GM18520 (cell line): Measurements from ENCODE around the gene CERK.

Experiments
- ATAC-seq: cut with Tn5 transposase; IDR thresholded peaks from one replicate; pipeline ENCODE4 v1.9.1; 2021; ENCODE audit not compliant: unreplicated experiment

The CERK gene

DNA sequence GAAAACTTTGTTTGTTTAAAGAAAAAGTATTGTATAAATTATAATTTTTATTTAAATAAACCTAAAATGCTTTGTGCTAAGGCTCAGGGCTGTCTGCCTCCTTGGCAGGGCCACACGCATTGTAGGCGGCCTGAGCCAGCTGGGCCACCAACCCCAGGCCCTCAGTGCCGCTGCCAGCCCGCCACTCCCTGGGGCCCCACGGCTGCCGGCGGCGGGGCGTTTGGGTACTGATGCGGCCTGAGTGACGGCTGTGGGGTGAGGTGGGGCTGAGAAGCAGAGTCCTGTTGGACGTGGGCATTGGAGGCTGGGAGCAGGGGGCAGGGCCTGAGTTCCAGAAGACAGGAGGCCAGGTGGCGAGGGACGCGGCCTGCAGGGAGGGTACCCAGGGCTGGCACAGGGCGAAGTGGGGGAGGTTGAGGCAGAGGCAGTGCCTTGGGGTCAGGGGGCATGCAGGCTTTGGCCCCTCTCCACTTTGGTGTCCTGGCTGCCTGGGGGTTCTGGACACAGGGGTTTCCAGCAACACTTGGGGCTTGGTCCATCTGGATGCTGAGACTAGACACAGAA is 58.3 kb downstream of the CERK start:
- ATAC-seq, result no peak

DNA sequence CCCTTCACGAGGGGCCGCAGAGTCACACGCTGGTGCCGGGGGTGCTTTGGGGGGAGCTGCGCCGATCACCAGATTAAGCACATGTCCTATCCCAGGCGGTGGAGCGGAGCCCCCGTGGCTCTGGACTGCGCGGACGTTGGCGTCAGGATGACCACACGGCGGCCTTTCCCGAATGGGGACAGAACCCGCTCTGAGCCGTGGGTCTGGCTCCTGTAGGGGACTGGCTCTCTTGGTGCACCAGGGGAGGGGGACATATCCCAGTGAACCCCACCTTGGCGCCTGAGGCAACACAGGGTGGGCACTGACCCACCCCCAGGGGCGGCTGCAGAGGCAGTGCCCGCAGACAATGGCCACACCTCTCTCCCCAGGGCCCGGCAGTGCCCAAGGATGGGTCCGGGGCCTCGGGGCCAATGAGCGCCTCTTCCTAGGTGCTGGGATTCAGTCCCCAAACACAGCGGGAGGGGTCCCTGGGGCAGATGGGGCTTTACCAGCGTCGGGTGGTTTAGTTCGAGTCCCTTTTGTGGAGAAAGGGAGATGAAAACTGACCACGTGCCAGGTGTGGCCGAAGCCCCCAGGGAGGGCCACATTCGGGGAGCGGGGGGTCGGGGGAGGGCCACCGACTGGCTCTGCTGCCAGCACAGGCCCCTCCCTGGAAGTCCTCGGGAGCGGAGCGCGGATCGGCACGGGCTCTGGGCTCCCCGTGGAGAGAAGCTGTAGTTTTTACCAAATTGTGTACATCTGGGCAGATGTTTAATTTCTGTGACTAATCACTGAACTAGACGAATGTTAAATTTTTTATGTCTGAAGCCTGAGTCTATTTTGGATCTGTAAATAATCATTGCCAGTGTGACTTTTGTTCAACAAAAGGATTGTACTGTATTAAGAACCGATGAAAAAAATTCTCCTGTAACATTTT is 59.0 kb downstream of the CERK start:
- no peak for ATAC-seq

DNA sequence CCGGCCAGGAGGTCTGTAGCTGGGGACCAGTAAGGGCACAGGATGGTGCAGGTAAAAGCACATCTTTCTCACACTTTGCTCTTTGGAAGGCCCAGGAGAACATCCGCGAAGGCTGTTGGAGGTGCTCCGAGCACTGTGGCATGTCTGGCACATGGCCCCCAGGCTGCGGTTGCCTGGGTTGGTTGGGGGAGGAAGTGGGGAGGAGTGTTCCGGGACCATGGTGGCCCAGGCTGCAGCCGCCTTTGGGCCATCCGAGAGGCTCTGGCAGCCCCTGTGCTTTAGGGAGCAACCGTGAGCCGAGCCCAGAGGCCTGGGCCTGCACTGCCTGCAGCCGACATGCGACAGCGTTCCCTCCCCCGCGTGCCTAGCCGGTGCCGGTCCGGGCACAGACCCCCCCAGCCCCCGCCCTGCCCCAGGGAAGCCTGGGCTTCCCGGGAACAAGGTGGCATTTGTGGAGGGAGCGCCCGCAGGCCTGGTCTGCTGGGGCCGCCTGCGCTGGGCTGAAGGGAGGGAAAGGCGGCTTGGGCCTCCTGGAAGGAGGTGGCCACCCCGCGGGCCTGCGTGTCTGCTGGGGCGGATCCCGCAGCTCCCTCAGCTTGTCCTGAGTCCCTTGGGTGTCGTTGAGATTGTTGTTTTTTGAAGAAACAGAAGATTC is 59.9 kb downstream of the CERK start:
- no peak for ATAC-seq

DNA sequence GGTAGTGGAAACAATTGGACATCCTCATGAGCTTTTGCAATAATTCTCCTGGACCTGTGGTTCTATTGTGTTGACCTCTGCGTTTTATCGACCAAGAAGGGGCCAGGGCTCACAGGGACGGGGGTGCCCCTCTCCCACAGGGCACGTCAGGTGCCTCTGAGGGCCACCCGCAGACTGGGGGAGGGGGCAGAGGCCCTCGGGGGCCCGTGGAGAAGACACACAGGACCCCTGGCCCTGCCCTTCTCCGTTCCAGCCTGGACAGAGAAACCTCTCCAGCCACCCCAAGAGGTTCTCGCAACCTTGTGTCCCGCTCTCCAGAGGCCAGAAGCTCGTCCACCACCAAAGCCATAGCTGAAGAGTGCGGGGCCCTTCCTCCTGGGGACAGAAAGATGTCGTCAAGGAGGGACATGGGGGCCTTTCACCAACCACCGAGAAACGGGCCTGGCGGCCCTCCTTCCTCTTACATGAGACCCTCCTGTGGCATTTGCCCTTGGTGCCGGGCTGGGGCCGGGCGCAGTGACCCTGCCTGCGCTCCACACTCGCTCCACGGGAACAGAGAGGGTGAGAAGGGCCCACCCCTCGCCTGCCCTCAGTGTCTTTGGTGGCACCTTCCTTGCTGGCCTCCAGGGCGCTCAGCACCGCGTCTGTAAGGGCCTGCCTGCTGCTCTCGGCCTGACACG is 60.6 kb downstream of the CERK start:
- no peak for ATAC-seq

DNA sequence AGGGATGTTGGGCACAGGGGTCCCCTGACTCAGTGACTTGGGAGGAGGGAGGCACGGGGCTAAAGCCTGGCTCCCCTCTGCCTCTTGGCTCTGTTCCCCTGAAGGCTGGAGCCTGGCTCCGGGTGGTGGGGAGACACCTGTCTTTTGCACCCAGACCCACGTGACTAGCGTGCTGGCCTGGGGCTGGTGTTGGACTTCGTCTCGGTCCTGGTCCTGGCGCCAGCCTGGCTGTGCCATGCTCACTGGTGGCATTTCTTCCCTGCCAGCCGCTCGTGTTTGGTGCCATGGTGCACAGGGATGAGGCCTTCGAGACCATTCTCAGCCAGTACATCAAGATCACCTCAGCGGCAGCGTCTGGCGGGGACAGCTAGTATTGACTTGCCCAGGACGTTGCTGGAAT is 61.2 kb downstream of the CERK start:
- no peak for ATAC-seq

DNA sequence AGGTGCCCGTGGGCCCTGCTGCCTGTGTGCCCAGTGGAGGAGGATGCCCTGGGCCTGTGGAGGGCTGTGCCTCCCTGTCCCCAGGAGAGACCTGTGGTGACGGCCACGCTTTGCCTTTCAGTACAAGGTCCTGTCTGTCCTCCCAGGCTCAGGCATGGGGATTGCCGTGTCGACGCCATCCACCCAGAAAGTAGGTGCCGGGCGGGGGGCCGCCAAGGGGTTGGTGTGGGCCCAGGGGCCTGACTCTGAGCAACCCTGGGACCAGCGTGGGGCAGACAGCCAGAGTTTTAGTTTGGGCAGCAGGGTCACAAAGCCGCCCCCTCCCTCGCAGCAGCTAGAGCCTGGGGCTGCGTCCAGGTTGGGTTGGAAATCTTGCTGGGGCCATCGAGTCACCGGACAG is 61.6 kb downstream of the CERK start:
- no peak for ATAC-seq

DNA sequence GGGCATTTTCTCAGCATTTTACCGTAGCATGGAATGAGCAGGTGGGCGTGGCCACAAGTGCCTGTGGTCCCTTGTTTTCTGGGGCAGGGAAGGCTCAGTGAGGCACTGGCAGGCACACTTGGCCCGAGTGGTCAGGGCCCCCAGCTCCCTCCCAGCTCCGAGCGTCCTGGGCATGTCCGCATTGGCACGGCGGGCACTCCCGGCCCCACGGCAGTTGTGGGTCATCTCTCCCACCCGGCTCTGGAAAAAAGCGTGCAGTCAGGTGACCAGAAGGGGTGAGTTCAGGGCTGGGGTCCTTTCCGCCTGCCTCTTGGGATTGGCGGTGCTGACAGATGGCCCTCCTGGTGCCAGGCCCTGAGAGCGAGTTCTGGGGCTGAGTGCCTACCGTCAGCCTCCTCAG is 62.1 kb downstream of the CERK start:
- no peak for ATAC-seq

DNA sequence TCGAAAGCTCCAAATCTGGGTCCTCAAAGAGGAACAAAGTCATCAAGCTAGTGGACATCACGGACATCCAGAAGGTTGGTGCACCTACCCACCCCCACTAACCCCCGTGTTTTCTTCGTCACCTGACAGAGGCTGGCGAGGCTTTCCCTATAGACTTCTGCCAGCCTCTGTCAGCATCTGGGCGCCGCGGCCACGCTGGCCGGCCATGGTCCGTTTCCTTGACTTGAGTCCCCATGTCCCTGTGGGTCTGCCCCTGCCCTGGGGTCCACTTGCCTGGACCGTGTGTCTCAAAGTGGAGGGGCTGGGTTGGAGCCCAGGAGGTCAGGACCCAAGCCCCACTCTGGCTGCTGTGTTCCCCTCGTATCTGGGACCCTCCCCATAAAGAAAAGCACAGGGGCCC is 62.6 kb downstream of the CERK start:
- ATAC-seq, result no peak

DNA sequence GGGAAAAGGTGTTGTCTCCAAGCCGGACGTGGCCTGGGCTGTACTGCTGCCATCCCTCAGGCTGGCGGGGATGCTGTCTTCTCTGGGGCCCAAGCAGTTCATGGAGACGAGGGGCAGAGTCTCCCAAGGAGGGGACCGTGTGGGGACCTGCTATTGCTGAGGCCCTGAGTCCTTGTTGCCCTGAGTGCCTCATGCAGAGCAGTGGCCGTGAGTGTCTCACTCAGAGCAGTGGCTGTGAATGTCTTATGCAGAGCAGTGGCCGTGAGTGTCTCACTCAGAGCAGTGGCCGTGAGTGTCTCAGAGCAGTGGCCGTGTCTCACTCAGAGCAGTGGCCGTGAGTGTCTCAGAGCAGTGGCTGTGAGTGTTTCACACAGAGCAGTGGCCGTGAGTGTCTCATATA is 63.1 kb downstream of the CERK start:
- no peak for ATAC-seq

DNA sequence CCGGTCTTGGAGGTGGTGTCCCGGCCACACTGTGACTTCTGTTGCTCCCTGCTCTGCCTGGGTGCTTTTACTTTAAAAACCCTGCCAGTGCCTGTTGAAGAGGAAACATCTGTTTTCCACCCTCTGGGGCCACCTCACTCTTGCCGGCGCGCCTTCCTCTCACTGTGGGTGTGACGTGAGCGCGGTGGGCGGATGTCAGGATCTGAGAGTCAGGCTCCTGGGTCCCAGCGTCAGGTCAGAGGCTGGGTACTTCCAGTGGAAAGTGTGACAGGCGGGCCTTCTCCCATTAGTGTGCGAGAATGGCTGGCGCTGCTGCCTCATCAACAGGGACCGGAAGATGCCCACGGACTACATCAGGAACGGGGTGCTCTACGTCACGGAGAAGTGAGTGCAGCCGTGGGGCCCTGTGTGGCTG is 63.7 kb downstream of the CERK start:
- ATAC-seq, result no peak

DNA sequence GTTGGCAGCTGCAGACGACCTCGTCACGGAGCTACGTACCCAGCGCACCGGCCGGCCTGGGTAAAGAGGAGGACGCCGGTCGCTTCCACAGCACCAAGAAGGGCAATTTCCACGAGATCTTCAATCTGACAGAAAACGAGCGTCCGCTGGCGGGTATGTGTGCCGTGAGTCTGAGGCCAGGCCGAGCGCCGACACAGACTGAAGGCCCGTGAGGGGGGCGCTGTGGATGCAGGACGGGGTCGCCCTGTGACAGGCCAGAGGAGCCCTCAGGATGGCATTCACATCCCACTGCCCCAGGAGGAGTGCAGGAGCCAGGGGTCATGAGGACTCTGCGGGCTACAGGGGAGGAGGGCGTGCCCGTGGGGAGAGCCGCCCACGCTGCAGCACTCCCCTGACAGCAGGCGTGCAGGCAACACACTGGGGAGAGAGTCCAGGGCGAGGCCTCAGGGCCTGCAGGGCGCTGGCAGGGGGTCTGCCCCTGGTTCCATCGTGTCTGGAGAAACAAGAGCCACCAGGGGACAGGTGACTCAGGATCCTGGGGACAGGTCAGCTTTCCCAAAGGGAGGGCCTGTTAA is 64.3 kb downstream of the CERK start:
- ATAC-seq, result no peak

DNA sequence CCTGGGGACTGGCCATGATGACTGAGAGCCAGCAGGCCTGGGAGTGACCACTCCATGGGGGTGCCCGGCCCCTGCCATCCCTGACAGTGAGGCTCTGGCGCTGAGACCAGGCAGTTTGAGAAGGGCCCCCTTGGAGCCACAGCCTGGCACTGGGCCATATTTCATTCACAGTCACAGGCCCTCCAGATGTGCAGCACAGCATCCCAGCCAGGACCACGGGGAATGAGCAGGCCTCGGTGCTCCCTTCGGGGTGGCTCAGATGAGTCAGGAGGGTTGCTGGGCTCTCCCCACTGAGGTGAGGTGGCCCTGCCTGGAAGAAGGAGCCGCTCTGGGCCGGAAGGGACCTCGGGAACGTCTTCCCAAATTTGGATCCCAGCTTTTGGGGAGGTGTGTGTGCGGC is 64.8 kb downstream of the CERK start:
- no peak for ATAC-seq

DNA sequence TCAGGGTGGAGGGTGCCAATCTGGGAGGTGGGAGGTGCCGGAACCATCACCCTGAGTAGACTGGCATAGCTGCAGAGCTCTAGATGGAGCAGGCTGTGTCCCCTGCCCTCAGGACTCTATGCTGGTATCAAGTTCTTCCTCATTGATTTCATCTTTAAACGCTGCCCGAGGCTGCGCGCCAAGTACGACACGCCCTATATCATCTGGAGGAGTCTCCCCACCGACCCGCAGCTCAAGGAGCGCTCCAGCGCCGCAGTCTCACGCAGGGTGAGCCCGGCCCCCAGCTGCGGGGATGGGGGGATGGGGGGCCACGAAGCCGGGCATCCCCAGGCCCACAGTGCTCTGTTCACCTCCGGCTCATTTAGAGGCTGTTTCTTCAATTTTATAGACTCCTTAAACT is 65.3 kb downstream of the CERK start:
- ATAC-seq, result no peak

DNA sequence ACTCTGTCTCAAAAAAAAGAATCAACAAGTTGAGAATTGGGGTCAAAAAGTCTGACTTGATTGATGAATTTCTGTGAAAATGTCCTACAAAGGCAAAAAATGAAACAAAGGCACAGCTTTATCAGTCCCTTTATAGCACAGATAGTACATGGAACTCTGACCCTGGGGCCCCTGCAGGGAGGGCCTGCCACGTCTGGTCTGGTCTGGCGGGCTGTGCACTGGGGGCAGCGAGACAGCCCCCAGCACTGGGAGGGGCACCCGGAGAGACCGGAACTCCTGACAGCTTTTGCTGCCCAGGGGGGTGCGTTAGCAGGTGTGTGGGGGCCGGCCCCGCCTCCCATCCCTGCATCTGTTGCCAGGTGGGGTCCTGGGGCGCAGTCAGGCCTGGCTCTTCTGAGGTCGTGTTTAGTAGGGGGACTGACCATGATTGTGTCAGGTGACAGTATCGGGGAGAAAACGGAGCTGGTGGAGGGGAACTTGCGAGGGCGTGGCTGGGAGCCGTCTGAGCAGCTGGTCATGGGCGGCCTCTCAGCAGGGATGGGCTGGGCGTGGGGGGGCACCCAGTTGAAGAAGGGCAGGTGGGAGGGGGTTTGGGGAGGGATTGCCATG is 66.1 kb downstream of the CERK start:
- ATAC-seq, result no peak

DNA sequence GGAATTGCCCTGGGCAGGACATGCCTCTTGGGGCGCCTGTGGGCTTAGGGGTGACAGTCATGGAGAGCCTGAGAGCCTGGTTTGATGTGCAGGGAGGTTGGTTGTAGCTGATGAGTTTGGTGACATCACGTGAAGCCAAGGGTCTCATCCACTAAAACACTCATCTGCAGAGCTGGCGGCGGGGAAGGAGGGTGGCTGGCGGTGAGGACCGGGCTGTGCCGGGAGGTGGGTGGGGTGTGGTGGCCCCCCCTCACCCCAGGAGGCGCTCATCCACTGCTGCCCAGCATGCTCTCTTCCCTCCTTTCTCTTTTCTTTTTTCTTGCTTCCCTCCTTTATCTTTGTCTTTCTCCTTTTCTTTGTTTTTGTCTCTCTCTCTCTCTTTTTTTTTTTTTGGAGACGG is 68.9 kb downstream of the CERK start:
- no peak for ATAC-seq

DNA sequence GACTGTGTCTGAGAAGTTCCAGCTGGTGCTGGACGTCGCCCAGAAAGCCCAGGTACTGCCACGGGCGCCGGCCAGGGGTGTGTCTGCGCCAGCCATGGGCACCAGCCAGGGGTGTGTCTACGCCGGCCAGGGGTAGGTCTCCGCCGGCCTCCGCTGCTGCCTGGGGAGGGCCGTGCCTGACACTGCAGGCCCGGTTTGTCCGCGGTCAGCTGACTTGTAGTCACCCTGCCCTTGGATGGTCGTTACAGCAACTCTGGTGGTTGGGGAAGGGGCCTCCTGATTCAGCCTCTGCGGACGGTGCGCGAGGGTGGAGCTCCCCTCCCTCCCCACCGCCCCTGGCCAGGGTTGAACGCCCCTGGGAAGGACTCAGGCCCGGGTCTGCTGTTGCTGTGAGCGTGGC is 69.9 kb downstream of the CERK start:
- no peak for ATAC-seq

DNA sequence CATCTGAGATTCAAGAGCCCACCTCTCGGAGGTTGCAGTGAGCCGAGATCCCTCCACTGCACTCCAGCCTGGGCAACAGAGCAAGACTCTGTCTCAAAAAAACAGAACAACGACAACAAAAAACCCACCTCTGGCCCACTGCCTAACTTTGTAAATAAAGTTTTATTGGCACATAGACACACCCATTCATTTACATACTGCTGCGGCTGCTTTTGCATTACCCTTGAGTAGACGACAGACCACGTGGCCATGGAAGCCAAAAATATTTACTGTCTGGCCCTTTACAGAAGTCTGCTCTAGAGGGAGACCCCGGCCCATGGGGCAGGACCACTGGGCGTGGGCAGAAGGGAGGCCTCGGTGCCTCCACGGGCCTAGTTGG is 70.8 kb downstream of the CERK start:
- no peak for ATAC-seq

DNA sequence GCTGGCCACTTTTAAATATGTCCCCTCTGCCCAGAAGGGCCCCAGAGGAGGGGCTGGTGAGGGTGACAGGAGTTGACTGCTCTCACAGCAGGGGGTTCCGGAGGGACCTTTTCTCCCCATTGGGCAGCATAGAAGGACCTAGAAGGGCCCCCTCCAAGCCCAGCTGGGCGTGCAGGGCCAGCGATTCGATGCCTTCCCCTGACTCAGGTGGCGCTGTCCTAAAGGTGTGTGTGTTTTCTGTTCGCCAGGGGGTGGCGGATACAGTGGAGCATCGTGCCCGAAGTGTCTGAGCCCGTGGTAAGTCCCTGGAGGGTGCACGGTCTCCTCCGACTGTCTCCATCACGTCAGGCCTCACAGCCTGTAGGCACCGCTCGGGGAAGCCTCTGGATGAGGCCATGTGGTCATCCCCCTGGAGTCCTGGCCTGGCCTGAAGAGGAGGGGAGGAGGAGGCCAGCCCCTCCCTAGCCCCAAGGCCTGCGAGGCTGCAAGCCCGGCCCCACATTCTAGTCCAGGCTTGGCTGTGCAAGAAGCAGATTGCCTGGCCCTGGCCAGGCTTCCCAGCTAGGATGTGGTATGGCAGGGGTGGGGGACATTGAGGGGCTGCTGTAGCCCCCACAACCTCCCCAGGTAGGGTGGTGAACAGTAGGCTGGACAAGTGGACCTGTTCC is 71.3 kb downstream of the CERK start:
- ATAC-seq, result no peak

DNA sequence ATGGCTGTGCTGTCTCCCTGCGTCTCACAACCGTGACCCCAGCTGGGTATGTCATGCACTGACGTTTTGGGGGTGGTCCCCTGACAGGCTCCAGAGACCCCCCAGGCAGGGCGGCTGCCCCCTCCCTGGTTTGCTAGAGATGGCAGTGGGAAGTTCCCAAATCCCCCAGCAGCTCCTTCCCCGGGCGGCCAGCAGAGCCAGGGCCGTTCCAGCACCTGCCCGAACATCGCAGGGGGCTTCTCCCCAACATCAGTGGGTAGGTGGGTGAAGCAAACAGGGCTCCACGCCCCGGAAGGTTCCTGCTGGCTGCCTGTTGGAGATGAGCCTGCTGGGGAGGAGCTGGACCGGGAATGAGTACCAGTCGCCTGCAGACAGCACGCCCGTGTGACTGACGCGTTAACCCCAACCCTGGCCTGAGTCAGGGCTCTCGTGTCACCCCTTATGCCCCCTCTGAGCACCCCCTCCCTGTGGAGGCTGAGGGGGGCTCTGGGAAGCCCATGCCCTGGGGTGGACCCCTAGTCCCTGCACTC is 72.2 kb downstream of the CERK start:
- no peak for ATAC-seq

DNA sequence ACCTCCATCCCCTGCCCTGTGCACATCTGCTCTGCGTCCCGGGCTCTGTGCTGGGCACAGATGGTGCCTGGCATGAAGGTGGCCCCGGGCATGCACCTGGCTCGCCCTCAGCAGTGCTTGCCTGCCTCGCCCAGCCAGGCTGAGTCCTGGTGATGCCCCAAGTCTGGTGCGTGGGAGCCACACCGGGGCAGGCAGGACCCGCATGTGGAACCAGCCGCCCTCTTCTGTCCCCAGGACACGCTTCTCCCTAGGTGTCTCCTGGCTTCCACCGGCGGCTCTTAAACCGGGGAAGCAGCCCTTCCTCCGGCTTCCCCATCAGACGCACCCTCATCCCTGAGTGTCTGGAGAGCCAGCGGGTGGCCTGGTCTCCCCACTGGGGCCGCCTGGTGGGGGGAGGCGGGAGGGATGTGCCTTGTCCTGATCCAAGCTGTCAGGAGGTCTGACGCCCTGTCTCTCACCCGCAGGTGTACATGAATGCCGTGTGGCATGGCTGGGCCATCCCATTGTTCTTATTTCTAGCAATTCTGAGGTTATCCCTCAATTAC is 72.8 kb downstream of the CERK start:
- ATAC-seq, result no peak
